ENCODE data around the gene ACAP2.
"Not testable (repeated sequence)": the region's sequence is repeated elsewhere in the genome, so short reads cannot be mapped to it uniquely, and the experiment has no call there.

The ACAP2 gene

DNA sequence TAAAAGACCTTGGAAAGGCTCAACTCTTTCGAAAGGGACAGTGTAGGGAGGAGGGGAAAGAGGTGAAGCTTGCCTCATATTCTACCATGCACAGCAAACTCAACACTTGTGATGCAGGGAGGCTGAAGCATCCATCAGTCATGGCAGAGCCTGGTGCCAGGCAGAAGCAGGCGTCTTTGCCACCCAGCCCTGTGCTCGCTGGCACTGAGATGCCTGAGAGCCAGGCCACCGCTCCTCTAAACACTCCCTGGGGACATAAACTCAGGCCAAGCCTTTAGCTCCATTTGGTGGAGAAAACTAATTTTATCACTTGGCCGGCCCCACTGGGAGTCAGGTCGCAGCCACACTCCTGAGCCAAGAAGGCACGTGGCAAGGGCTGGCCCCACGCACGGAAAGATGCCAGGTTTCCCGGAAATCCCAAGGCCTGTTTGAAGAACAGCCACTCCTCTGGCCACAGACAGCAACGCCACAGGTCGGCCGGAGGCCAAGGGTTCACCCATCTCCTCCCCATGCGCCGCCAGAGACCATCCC, 202.6 kb downstream of the ACAP2 start:
- DNase-seq: no peak

DNA sequence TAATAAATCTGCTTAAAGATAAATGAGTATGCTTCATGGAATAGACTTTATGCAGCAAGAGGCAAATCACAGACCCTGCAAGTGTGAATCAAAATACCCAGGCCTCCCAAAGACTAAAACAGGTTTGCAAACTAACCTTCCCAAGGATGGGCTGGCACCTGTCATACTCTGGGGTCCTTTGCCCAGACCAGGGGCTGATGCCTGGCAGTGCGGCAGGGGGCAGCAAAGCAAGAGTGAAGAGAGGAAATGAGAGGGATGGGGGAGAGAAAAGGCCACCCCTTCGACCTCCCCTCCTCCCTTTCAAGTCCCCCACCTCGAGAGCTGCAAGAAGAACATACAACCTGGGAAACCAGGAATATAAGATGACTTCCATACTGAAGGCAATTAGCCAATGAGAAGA, 203.7 kb downstream of the ACAP2 start:
- no peak for DNase-seq

DNA sequence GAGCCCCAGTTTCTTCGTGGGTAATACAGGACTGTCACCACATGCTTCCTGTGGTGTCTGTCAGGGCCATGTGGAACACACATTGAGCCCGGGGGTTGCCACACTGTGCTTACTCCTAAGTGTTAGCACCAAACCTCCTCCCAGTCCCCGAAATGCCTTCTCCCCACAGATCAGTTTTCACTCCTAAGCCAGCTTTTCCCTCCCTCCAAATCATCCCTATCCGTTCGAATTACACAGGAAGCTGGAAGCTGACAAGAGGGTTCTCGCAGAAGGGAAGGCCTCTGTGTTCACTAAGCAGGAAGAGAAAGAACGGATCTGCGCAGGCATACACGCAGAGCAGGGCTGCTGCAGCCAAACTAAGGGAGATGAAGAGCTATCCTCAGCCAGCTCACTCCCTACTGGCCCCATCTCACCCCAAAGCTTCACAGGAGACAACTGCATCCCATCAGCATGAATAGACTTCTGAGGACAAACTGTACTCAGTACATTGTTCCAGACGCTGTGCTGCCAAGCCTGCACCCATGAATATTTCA, 204.2 kb downstream of the ACAP2 start:
- DNase-seq: no peak

DNA sequence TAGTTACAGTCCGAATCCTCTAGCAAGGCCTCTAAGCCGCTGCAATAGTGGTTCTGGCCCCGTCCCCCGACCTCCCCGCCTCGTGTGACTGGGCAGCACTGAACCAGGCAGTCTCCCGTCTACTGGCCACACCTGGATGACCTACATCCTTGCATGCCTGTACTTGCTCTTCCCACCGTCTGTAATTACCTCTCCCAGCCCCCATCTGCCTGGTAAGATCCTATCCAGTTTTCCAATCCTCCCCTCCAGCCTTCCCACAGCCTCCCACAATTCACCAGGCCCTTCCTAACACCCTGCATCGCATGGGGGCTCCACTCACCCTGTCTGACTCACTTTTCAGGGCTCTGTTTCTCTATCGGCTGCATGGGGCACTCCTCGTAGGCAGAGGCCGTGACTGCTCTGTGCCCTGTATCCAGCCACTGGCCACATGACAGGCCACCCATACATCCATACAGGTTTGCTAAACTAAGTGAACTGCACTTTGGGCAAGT, 204.7 kb downstream of the ACAP2 start:
- DNase-seq: no peak

DNA sequence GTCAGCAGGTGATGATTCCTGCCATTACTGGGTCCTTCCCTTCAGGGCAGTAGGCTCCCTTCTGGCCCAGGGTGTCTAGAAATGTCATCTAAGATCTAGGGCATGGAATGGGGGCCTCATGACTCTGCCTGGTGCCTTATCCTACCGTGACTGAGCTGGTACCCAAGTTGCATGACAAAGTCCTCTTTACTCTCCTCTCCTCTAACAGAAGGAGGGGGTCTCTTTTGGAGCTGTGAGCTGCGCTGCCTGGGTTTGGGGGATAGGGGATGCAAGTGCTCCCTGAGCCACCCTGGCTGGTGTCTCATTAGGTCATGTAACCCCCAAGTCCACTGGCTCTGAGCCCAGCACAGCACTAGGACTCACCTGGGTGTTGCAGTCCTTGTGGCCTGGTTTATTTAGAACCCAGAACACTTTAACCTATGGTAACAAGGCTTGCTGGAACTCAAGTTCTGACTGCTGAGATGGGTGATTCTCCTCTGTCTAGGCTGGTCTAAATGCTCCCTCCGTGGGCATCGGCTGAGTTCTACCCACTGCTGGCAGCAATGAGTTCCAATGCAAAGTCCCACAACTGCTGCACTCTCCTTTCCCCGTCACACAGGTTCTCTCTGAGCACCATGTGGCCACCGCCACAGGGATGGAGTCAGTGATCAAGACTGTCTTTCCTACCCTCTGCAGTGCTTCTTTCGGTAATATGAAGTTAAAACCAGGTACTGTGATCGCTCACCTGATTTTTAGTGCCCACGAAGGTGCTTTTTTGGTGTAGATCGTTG, 205.8 kb downstream of the ACAP2 start:
- no peak for DNase-seq

DNA sequence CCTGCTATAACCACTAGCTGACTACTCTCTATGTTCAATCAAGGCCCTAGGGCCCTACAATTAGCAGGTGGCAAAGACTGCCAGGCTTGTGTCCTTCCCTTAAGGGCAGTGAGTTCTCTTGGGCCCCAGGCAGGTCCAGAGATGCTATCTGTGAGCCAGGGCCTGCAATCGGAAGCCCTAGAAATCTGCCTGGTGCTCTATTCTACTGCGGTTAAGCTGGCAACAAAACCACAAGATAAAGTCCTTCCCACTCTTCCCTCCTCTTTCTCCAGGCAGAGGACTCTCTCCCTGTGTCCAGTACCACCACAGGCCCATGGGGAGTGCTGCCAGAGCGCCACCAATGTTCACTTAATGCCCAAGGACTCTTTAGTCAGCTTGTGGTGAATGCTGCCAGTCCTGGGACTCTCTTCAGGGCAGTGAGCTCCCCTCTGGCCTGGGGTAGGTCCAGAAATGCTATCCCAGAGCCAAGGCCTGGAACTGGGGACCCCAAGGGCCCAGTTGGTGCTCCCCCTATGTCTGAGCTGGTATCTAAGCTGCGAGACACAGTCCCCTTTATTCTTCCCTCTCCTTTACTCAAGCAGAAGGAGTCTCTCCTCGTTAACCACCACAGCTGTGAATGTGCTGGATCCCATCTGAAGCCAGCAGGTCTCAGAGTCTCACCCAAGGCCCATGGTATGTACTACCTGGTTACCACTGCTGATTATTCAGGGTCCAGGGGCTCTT, 206.6 kb downstream of the ACAP2 start:
- DNase-seq: no peak

DNA sequence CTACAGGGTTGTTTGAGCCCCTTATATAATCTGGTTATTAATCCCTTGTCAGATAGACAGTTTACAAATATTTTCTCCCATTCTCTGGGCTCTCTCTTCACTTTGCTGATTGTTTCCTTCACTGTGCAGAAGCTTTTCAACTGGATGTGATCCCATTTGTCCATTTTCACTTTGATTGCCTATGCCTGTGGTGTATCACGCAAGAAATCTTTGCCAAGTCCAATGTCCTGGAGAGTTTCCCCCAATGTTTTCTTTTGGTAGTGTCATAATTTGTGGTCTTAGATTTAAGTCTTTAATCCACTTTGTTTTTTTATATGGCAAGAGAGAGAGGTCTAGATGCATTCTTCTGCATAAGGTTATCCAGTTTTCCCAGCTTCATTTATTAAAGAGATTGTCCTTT, 212.6 kb downstream of the ACAP2 start:
- DNase-seq: no peak

DNA sequence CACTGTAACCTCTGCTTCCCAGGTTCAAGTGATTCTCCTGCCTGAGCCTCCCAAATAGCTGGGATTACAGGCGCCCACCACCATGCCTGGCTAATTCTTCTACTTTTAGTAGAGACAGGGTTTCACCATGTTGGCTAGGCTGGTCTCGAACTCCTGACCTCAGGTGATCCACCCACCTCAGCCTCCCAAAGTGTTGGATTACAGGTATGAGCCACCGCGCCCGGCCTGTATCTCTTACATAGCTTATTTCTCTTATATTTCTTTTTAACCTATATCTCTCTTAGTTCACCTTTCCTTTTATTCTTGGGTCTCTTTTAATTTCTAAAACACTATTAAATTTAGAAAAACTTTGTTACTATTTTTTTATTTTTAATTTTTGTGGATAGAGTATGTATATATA, 213.9 kb downstream of the ACAP2 start:
- DNase-seq: not testable (repeated sequence)

DNA sequence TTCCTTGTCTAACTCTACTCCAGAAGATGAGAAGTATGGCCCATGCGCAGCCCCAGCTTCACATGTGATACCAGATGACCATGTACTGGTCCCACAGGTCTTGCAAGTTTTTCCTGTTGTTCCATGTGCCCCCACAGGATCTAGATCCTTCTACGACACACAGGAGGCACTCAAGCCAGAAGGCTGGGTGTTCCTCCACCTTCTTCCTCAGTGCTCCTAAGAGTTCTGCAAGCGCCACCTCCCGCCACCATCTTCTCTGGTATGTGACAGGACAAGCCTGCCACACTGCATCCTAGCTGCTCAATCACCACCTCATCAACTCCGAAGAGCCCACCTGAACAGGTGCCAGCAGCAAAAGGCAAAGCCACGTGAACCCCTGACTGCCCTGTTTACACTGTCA, 214.9 kb downstream of the ACAP2 start:
- DNase-seq: no peak

DNA sequence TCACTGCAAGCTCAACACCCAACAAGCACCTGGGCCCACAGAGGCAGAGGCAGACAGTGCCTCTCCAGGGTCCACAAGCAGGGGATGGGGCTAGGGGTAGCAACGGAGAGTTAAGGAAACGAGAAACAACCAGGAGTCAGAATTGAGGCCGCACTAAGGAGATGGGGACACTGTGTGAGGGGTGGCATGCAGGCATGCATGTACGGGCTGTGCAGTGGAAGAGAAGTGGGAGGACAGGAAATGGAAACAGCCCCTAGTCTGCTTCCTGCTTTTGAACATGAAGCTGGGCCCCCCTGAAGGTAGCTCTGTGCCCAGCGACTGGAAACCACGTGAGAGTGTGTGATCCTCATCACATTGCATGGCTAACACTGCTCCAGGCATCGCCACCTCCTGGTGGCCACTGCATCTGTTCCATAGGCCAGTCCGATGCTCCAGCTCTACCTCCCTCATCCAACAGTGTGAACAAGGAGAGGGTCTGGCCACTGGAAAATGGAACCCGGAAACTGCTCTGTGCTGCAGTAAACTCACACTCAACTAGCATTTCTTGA, 215.8 kb downstream of the ACAP2 start:
- DNase-seq: no peak

DNA sequence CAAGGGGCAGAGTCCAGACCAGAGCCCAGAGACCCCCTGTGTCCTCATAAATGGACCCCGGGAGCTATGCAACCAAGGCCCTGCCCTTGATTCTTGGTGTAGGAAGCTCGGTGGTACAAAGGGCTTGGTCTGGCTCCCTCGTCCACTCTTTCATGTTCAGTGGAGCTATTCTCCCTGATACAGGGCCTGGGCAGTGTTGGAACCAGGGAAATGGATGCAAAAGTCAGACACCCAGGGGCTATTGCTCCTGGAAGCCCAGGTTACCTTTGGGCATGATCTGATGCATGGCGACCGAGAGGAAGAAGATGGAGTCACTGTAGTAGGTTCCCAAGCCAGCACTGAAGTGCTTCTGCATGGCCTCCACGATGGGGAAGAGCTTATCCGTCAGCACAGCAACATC, 216.4 kb downstream of the ACAP2 start:
- no peak for DNase-seq

DNA sequence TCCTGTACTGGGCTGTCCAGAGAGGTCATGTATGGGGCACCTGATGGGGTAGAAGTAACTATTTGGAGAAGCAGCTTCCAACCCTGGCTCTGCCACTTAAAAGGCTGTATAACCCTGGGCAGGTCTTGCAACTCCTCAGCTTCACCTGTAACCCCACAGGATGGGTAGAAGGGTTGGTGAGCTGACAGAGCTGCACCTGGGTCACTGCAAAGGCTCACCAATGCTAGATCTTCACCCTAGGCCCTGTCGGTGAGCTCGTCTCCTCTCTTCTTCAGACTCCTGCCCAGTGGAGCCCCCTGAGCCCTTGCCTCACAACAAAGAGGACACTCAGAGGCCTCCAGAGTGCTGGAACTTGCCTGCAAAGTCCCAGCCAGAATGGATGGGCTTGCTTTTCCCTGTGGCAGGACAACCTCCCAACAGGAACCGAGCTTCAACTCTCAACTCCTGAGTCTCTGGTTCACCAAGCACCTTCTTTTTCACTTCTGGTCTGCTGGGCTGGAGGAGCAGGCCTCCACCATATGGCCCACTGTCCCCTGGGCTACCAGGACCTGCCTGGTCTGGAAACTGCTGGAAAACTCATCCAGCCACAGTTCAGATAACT, 217.7 kb downstream of the ACAP2 start:
- no peak for DNase-seq
